ENCODE measurements around the gene RNF123.

The RNF123 gene

GRCh38 chr3:49705390-49705960 is 16.1 kb downstream of the RNF123 start:
- no peak for DNase-seq

GRCh38 chr3:49706456-49707112 is 17.2 kb downstream of the RNF123 start:
- no peak for DNase-seq

DNA sequence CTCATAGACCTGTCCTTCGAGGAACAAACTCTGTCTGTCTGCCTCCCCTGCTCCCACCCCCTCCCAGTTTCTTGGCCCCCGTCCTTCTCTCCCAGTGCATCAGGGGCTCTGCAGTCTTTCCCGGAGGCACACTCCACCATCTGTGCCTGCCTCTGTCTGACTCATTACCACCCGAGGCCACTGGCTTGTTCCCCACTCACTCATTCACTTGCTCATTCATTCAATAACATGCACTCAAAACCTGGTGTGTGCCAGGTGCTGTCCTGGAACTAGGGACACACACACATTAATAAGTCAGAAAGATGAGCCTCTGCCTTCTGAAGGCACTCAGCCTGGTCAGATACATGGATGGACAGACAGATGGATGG is 17.7 kb downstream of the RNF123 start:
- DNase-seq: no peak

DNA sequence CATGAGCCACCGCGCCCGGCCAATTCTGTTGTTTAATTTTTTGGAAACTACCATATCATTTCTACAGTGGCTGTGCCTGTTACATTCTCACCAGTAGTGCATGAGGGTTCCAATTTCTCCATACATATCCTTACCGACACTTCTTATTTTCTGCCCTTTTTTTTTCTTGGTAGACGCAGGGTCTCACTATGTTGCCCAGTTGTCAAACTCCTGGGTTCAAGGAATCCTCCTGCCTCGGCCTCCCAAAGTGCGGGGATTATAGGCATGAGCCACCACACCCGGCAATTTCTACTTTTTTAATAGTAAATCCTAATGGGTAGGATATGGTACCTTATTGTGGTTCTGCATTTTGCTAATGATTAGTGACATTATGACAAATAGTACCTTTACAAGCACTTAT is 20.5 kb downstream of the RNF123 start:
- no peak for DNase-seq

DNA sequence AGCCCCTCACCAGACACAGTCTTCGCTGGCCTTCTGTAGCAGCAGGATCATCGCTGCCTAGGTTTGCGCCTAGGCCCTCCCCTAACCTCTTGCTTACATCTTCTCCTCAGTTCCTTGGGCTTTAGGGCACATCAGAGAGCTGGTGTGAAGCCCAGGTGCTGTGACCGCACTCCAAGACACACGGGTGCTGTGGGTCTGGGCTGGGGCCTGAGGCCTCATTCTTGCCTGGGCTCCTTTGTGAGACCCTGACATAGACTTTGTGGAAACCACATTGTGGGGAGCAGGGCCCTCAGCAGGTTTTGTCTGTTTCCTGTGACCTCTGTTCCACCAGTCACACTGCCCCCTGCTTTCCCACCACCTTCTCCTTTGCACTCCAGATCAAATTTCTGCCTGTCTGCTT is 22.1 kb downstream of the RNF123 start:
- DNase-seq: no peak

DNA sequence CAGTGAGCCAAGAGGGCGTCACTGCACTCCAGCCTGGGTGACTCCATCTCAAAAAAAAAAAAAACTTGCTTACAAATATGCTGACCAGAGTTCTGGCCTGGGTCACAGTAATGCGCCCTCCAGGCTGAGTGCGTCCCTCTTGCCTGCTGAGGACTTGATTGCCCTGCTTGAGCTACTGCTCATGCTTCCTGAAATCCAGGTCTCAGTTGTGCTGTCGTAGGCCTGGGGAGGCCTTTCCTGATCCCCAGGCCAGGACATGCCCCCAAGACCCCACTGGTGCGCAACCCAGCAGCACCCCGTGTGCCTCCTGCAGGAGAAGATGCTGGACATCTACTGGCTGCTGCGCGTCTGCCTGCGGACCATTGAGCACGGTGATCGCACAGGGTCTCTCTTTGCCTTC is 22.8 kb downstream of the RNF123 start:
- no peak for DNase-seq

GRCh38 chr3:49712631-49713317 is 23.4 kb downstream of the RNF123 start:
- DNase-seq: no peak

- DNase-seq: no peak
Observed at GRCh38 chr3:49713336-49714105, 24.2 kb downstream of the RNF123 start.

DNA sequence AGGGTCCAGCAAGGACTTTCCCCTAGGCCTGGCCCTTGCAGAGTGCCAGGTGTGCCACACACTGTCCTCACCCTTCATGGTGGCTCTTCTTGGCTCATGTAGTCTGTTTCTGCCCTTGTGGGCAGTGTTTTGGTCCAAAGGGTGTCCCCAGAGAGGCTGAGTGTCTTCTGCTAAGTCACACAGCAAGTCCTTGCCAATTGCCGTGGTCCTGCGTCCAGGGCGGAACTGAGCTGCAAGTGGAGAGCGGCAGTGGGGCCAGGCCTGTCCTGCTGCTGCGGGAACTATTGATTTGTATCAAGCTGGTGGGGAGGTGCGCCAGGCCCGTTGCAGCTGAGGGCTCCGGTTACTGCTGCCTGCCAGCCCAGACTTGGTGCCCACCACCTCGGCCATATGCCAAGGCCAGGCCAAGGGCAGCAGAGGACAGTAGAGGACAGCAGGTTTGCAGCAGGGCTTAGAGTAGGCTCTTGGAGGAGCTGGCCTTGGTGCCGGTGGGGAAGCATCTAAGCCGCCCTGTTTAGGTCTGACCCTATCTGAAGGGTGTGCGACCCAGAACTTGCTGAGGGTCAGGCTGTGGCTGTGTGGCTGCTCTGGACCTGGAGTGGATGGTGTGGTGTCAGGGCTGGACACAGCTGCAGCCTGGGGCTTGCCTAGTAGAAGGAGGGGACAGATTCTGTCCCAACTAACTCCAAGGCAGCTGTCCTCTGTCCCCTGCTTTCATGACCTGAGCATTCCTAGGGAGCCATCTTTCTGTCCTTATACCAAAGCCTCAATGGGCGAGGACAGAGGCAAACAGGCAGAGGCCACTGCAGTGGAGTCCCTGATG is 25.6 kb downstream of the RNF123 start:
- DNase-seq: no peak

DNA sequence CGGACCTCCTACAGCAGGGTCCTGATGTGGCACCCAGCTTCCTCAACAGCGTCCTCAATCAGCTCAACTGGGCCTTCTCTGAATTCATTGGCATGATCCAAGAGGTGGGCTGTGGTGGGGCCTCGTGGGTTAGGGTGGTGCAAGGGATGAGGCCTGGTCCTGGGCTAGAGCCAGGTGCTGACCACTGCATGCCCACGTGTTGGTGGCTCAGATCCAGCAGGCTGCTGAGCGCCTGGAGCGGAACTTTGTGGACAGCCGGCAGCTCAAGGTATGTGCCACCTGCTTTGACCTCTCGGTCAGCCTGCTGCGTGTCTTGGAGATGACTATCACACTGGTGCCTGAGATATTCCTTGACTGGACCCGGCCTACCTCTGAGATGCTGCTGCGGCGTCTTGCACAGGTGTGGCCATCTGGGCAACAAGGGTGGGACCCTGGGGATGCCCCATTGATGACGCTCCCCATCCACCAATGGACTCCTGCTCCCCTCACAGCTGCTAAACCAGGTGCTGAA is 26.3 kb downstream of the RNF123 start:
- DNase-seq: no peak

GRCh38 chr3:49716169-49716568 is 26.8 kb downstream of the RNF123 start:
- DNase-seq: no peak

DNA sequence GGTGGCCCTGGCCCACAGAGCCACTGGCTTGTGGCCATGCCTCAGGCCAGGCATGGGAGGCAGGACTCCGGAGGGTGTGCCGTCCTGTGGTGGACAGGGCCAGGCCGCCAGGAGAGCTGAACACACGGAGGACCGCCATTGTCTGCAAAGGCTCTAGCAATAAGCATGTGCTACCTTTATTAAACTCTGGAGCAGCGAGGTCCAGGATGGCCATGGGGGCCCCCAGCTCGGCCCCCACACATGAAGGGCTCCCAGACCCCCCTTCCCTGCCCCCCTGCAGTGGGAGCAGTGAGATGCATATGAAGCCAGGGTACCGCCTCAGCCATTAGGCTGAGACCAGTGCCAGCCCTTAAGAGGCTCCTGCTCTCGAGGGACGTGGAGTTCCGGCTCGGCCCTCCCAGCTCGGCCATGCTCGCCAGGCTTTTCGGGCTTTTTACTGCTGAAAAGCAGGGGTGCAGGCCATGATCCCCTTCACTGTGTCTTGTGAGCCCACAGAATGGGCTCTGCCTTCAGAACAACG is 27.4 kb downstream of the RNF123 start:
- DNase-seq: no peak

GRCh38 chr3:49717211-49717958 is 28.0 kb downstream of the RNF123 start:
- DNase-seq: no peak

- DNase-seq: no peak
Observed at GRCh38 chr3:49717959-49718857, 28.9 kb downstream of the RNF123 start.

DNA sequence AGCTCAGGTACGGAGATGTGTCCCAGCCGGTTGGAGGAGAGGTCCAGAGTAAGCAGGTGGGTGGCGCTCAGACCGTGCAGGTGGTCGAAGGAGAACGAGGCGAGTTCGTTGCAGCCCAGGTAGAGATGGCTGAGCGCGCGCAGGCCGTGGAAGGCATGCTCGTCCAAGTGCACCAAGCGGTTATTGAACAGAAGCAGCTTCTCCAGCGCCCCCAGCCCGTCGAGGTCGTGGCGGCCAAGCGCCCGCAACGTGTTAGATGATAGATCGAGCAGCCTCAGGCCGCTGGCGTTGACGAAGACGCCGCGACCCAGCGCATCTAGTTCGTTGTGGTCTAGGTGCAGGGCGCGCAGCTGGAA is 29.5 kb downstream of the RNF123 start:
- DNase-seq: no peak

GRCh38 chr3:49719214-49719884 is 30.0 kb downstream of the RNF123 start, which contains the start of gene AMIGO3:
TSS of gene AMIGO3 (minus strand) at chr3:49719684. CDS start at chr3:49719465, 219 bp downstream.
- DNase-seq: peak; percentile 90

DNA sequence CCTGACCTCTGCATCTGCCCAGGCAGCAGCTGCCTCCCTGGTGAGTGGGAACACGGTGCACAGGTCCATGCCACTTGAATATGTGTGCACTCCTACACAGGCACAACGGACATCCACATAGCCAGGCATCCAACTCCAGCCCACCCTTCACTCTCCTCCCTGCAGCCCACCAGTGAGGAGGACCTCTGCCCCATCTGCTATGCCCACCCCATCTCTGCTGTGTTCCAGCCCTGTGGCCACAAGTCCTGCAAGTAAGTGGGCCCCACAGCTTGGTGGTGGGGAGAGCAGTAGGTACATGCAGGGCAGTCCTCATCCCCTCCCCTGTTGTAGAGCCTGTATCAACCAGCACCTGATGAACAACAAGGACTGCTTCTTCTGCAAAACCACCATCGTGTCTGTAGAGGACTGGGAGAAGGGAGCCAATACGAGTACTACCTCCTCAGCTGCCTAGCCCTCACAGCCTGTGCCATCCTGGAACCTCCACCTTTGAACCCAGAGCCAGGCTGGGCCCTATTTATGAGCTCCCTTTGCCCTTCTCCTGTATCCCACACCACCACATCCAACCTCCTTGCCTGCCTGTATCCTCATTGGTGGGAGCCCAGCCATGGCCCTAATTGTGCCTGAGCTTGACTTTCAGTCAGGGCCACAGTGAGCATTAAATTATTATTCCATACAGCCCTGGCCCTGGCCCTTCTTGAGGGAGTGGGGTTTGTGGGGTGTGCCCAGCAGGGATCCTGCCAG is 31.7 kb downstream of the RNF123 start:
- DNase-seq: no peak

DNA sequence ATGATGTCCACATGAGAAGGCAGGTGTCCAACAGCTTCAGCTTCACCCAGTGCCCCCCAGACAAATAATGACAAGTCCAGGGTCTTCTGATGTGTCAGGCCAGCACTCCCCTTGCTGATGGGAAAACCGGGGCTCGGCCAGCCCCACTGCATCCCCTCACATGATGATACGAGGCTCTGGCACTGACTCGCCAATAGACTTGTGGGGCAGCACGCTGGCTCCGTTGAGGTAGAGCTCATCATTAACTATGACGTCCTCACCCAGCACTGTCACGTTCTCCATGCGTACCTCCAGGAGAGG is 32.2 kb downstream of the RNF123 start:
- no peak for DNase-seq
